ENCODE data around the gene MYL3. TPM values are rescaled to one million over a fixed set of nuclear protein-coding genes. Genes with fewer than 3 reads are reported as not detected.

Gene MYL3
- total RNA-seq, 1 donor from 2014 or later, result 7,440 TPM

- H3K9me3 ChIP-seq (replicated peaks), result no peaks in the 10 kb centered on the region
- H3K27ac ChIP-seq (replicated peaks), result no peak overlapping the region
- no peak for TF ChIP-seq CTCF (IDR thresholded peaks at IDR 0.05; ENCODE audit: borderline replicate concordance)
- intact Hi-C loops (cut with micrococcal nuclease), result loop anchor here (5.0 kb wide), 1 partner anchor 199 kb away; no protein-coding TSS in a partner anchor
- H3K4me3 ChIP-seq, result no peak overlapping the region
- no peak for DNase-seq
- H3K4me1 ChIP-seq, result peaks cover 22% of the 10 kb centered on the region
- H3K27me3 ChIP-seq (ENCODE audit: low read depth), result no peaks in the 10 kb centered on the region
- no peaks in the 10 kb centered on the region for H3K36me3 ChIP-seq
Measured at GRCh38 chr3:46905661-46906451, 42.6 kb upstream of the MYL3 start.

GRCh38 chr3:46905213-46905560 lies 41.9 kb upstream of the MYL3 start:
- no peak overlapping the region for H3K27ac ChIP-seq (replicated peaks)
- no peaks in the 10 kb centered on the region for H3K36me3 ChIP-seq
- no peaks in the 10 kb centered on the region for H3K27me3 ChIP-seq (ENCODE audit: low read depth)
- no peak overlapping the region for H3K4me3 ChIP-seq
- DNase-seq, result no peak
- intact Hi-C loops (cut with micrococcal nuclease), result loop anchor here (5.0 kb wide), 1 partner anchor 198 kb away; no protein-coding TSS in a partner anchor
- no peaks in the 10 kb centered on the region for H3K9me3 ChIP-seq (replicated peaks)
- TF ChIP-seq CTCF (IDR thresholded peaks at IDR 0.05; ENCODE audit: borderline replicate concordance), result no peak
- H3K4me1 ChIP-seq, result peaks cover 22% of the 10 kb centered on the region

DNA sequence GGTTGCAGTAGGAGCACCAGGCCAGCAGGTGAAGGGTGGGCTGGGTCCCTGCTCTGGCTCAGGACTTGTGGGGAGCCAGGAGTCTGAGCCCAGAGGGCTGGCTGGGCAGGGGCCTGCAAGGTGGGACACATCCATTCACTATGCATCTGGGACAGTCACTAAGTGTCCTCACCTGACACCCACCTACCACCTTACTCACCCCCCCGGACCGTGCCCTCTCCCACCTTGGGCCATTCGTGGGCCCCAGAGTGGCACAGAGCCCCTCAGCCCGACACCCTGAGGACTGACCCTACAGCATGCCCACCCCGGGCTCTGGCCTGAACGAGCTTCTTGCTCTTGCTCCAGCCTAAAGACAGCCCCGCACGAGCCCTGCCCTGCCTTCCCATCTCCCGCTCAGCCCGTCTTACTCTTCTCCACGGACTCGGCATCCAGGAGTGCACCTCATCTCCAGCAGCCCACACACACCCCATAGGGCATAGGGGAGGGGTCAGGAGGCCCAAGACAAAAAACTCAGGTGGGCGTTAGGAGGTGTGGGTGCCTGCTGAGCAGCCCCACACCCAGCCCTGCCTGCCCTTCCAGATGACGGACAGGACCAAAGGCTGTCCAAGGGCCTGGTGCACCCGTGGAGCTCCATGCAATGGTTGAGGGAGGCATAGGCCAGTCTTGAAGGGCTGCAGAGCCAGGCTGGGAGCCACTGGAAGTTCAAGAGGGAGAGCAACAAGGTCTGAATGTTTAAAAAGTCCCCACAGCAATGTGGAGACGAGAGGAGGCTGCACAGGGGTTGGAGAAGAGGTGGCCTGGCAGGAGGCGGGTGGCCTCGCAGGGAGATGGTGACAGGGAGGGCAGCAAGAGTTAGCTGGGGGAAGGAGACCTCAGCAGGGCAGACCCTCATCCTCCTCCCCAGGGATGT lies 41.3 kb upstream of the MYL3 start:
- intact Hi-C loops (cut with micrococcal nuclease), result loop anchor here (5.0 kb wide), 1 partner anchor 197 kb away; no protein-coding TSS in a partner anchor
- Histone ChIP-seq H3K36me3 (no peaks in the 10 kb centered on the region), H3K27ac (replicated peaks) (no peak overlapping the region), H3K4me1 (peaks cover 24% of the 10 kb centered on the region), H3K27me3 (ENCODE audit: low read depth) (no peaks in the 10 kb centered on the region), H3K4me3 (no peak overlapping the region), H3K9me3 (replicated peaks) (no peaks in the 10 kb centered on the region)
- no peak for DNase-seq
- no peak for TF ChIP-seq CTCF (IDR thresholded peaks at IDR 0.05; ENCODE audit: borderline replicate concordance)

- H3K4me3 ChIP-seq, result no peak overlapping the region
- H3K27ac ChIP-seq (replicated peaks), result no peak overlapping the region
- no peak for DNase-seq
- H3K36me3 ChIP-seq, result no peaks in the 10 kb centered on the region
- peaks cover 9% of the 10 kb centered on the region for H3K27me3 ChIP-seq (ENCODE audit: low read depth)
- H3K9me3 ChIP-seq (replicated peaks), result no peaks in the 10 kb centered on the region
- TF ChIP-seq CTCF (IDR thresholded peaks at IDR 0.05; ENCODE audit: borderline replicate concordance), result no peak
- intact Hi-C loops (cut with micrococcal nuclease), result no loop called here
- H3K4me1 ChIP-seq, result peaks cover 24% of the 10 kb centered on the region
Measured at GRCh38 chr3:46903341-46904302, 40.4 kb upstream of the MYL3 start.

DNA sequence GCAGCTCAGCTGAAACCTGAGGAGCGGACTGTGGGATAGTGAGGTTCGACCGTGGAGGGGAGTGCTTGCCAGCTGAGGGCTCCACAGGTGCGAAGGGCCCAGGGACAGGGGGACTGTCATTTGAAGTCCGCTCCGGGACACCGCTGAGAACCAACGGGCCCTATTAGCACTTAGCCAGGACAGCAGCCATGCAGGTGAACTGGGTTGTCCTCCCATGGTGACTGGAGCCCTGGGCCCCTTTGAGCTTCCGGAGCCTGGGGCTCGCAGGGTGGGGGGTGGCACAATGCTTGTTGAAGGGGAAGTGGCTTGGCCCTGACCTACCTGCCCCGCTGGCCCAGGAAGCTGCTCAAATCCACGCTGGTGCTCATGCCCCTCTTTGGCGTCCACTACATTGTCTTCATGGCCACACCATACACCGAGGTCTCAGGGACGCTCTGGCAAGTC lies 39.0 kb upstream of the MYL3 start:
- no peaks in the 10 kb centered on the region for H3K36me3 ChIP-seq
- peaks cover 19% of the 10 kb centered on the region for H3K27me3 ChIP-seq (ENCODE audit: low read depth)
- no peak for TF ChIP-seq CTCF (IDR thresholded peaks at IDR 0.05; ENCODE audit: borderline replicate concordance)
- no peak for DNase-seq
- no peaks in the 10 kb centered on the region for H3K9me3 ChIP-seq (replicated peaks)
- no peak overlapping the region for H3K4me3 ChIP-seq
- intact Hi-C loops (cut with micrococcal nuclease), result no loop called here
- H3K4me1 ChIP-seq, result peaks cover 21% of the 10 kb centered on the region
- no peak overlapping the region for H3K27ac ChIP-seq (replicated peaks)

Measured in left ventricle myocardium inferior (tissue), 1 donor.